Activated B cell treated with CpG ODN at 0.5 μM for 24 hours (primary cell): ENCODE measurements around the gene LEPROT. TPM values are rescaled to one million over a fixed set of nuclear protein-coding genes. Genes with fewer than 3 reads are reported as not detected.

Experiments used
- ATAC-seq: fragments of 200-7000 bp; cut with Tn5 transposase; one replicate; pipeline ENCODE4 v1.10.0; 2021; ENCODE audit warnings: low read depth, mild to moderate bottlenecking, moderate library complexity
- CTCF ChIA-PET: fragments of 350-600 bp; sonication (Branson Sonifier 250); formaldehyde crosslinking; loops from one replicate; lab custom pipeline; 2021; ENCODE audit warnings: antibody characterized with exemption; lab: Charles Lee
- POLR2A ChIA-PET: fragments of 350-600 bp; sonication (Branson Sonifier 250); formaldehyde crosslinking; loops from one replicate; lab custom pipeline; 2021; ENCODE audit warnings: antibody characterized with exemption; lab: Charles Lee
- DNase-seq: peaks from one replicate; pipeline ENCODE4 v3.0.0; 2022
- H3K27ac Mint-ChIP-seq: one replicate; pipeline ENCODE4 v1.8.0; 2020; ENCODE audit warnings: mixed read lengths
- H3K27me3 Mint-ChIP-seq: one replicate; pipeline ENCODE4 v1.8.0; 2021; ENCODE audit warnings: mixed read lengths
- H3K36me3 Mint-ChIP-seq: one replicate; pipeline ENCODE4 v1.8.0; 2021; ENCODE audit warnings: low read depth, mixed read lengths
- H3K4me1 Mint-ChIP-seq: one replicate; pipeline ENCODE4 v1.8.0; 2021; ENCODE audit warnings: mixed read lengths
- H3K4me3 Mint-ChIP-seq: one replicate; pipeline ENCODE4 v1.8.0; 2020; ENCODE audit warnings: mild to moderate bottlenecking, mixed read lengths
- H3K9me3 Mint-ChIP-seq: one replicate; pipeline ENCODE4 v1.8.0; 2020; ENCODE audit warnings: mixed read lengths
- CTCF ChIP-seq: fragments of 200-600 bp; IDR thresholded peaks from one replicate; pipeline ENCODE4 v1.8.0; 2022; ENCODE audit warnings: antibody characterized with exemption, mild to moderate bottlenecking
- intact Hi-C: fragments of 100-400 bp; cut with micrococcal nuclease; formaldehyde crosslinking; loops from one replicate; pipeline ENCODE4 v1.15.1; 2024
- total RNA-seq: library from RNA; stranded (reverse); gene quantifications from 2 replicates; pipeline ENCODE4 v1.2.3, GENCODE V29; 2022

The LEPROT gene
- total RNA-seq, 1 donor from 2014 or later = 15.4 TPM

- ChIA-PET POLR2A (no interaction called here), CTCF (interaction anchor here (1.4 kb wide), 1 partner anchor 15 kb away, joined by 3 read pairs; no protein-coding TSS in a partner anchor)
- H3K27ac Mint-ChIP-seq = no peak overlapping the region
- no peak for TF ChIP-seq CTCF
- no peaks in the 10 kb centered on the region for H3K9me3 Mint-ChIP-seq
- no peaks in the 10 kb centered on the region for H3K4me1 Mint-ChIP-seq
- H3K36me3 Mint-ChIP-seq = peaks cover 17% of the 10 kb centered on the region
- no peaks in the 10 kb centered on the region for H3K27me3 Mint-ChIP-seq
- ATAC-seq = no peak
- intact Hi-C loops = loop anchor here (5.0 kb wide), 1 partner anchor 808 kb away; no protein-coding TSS in a partner anchor
- DNase-seq = no peak
- H3K4me3 Mint-ChIP-seq = no peak overlapping the region
Measured at GRCh38 chr1:65434760-65435159, 14.3 kb downstream of the LEPROT start.

GRCh38 chr1:65435987-65436386 lies 15.5 kb downstream of the LEPROT start:
- no peak for DNase-seq
- intact Hi-C loops = no loop called here
- H3K27me3 Mint-ChIP-seq = no peaks in the 10 kb centered on the region
- POLR2A ChIA-PET = no interaction called here
- H3K36me3 Mint-ChIP-seq = peaks cover 10% of the 10 kb centered on the region
- H3K4me3 Mint-ChIP-seq = no peak overlapping the region
- no peak for ATAC-seq
- no peak for TF ChIP-seq CTCF
- no peak overlapping the region for H3K27ac Mint-ChIP-seq
- CTCF ChIA-PET = no interaction called here
- no peaks in the 10 kb centered on the region for H3K9me3 Mint-ChIP-seq
- H3K4me1 Mint-ChIP-seq = no peaks in the 10 kb centered on the region

- Mint-ChIP-seq H3K27me3 (no peaks in the 10 kb centered on the region), H3K36me3 (peaks cover 2% of the 10 kb centered on the region), H3K4me3 (no peak overlapping the region), H3K9me3 (no peaks in the 10 kb centered on the region), H3K4me1 (no peaks in the 10 kb centered on the region), H3K27ac (no peak overlapping the region)
- intact Hi-C loops = no loop called here
- TF ChIP-seq CTCF = no peak
- POLR2A ChIA-PET = no interaction called here
- DNase-seq (no peak), ATAC-seq (no peak)
- CTCF ChIA-PET = no interaction called here
Measured at GRCh38 chr1:65437616-65438015, 17.1 kb downstream of the LEPROT start.

GRCh38 chr1:65440322-65440900 lies 19.9 kb downstream of the LEPROT start:
- H3K27ac Mint-ChIP-seq = no peak overlapping the region
- H3K4me1 Mint-ChIP-seq = no peaks in the 10 kb centered on the region

GRCh38 chr1:65440915-65441314 lies 20.4 kb downstream of the LEPROT start:
- TF ChIP-seq CTCF = no peak
- no peak for ATAC-seq
- DNase-seq = no peak
- no peak overlapping the region for H3K4me3 Mint-ChIP-seq
- ChIA-PET POLR2A (no interaction called here), CTCF (interaction anchor here (1.2 kb wide), 1 partner anchor 10 kb away, joined by 4 read pairs; no protein-coding TSS in a partner anchor)
- no peaks in the 10 kb centered on the region for H3K4me1 Mint-ChIP-seq
- no peaks in the 10 kb centered on the region for H3K27me3 Mint-ChIP-seq
- no peaks in the 10 kb centered on the region for H3K36me3 Mint-ChIP-seq
- intact Hi-C loops = no loop called here
- H3K27ac Mint-ChIP-seq = no peak overlapping the region
- no peaks in the 10 kb centered on the region for H3K9me3 Mint-ChIP-seq

More at GRCh38 chr1:65440322-65440900, 19.9 kb downstream of the LEPROT start:
- H3K27me3 Mint-ChIP-seq = no peaks in the 10 kb centered on the region
- no peaks in the 10 kb centered on the region for H3K36me3 Mint-ChIP-seq
- POLR2A ChIA-PET = no interaction called here
- ATAC-seq = no peak
- no peak for DNase-seq
- no peak overlapping the region for H3K4me3 Mint-ChIP-seq
- intact Hi-C loops = no loop called here
- CTCF ChIA-PET = interaction anchor here (1.2 kb wide), 1 partner anchor 9 kb away, joined by 4 read pairs; no protein-coding TSS in a partner anchor
- H3K9me3 Mint-ChIP-seq = no peaks in the 10 kb centered on the region
- no peak for TF ChIP-seq CTCF
